K562 (cell line): ENCODE data around the gene DIPK1B. TPM values are rescaled to one million over a fixed set of nuclear protein-coding genes. Genes with fewer than 3 reads are reported as not detected.

Experiments
- ATAC-seq: fragments of 200-7000 bp; cut with Tn5 transposase; 3 replicates; pipeline ENCODE4 v1.9.1; 2020; ENCODE audit warnings: moderate library complexity
- BruUV-seq: library from RNA; stranded (reverse); fragments of 400-500 nt; replicated peaks from 2 replicates; lab custom pipeline; 2021; lab: Mats Ljungman, UMichigan
- CTCF ChIA-PET: fragments of 300-600 bp; formaldehyde crosslinking; extraction: SDS; loops from one replicate; lab custom pipeline; 2021; ENCODE audit warnings: low intra/inter-chr PET ratio; lab: Yijun Ruan, JAX
- POLR2A ChIA-PET: fragments of 300-600, 350-650 bp; sonication (Branson Sonifier 250); formaldehyde crosslinking; extraction: SDS; loops from one replicate; lab custom pipeline; 2021; ENCODE audit warnings: antibody characterized with exemption, inconsistent platforms; lab: Yijun Ruan, JAX
- DNase-seq, 4 experiments: peaks; one replicate each; pipeline versions ENCODE4 v3.0.0 to v3.0.0-alpha.2; 2011 to 2018; ENCODE audit warnings: low spot score in 3 of 4, mixed read lengths in 3 of 4; ENCODE audit errors: extremely low read depth in 1 of 4
- FAIRE-seq: peaks from 2 replicates; lab custom pipeline; 2011; peaks lifted over from hg19 to GRCh38; lab: Jason Lieb, UNC
- H2AFZ ChIP-seq: 2 replicates; pipeline ENCODE4 v1.6.0; 2011; ENCODE audit warnings: low read depth, low read length, control low read depth, inconsistent platforms
- H3K27ac ChIP-seq: fragments of 200-600 bp; 3 replicates; pipeline ENCODE4 v1.8.0; 2011; ENCODE audit warnings: low read depth, mild to moderate bottlenecking, control low read depth, inconsistent platforms, low read length, moderate library complexity, mixed read lengths; ENCODE audit errors: extremely low read depth
- H3K27me3 ChIP-seq, 2 experiments: fragments of 300-600 bp in 1 of 2; 2 replicates in 1 of 2; 3 replicates in 1 of 2; pipeline versions ENCODE4 v1.6.0 to v1.8.0; 2011; ENCODE audit warnings: inconsistent platforms in 2 of 2, low read length in 2 of 2, mild to moderate bottlenecking in 1 of 2, mixed read lengths in 1 of 2, moderate library complexity in 1 of 2; ENCODE audit not compliant: control insufficient read depth in 2 of 2, insufficient read depth in 2 of 2
- H3K36me3 ChIP-seq: fragments of 300-600 bp; 3 replicates; pipeline ENCODE4 v1.8.0; 2011; ENCODE audit warnings: mild to moderate bottlenecking, low read length, inconsistent platforms; ENCODE audit not compliant: control insufficient read depth, insufficient read depth
- H3K4me1 ChIP-seq, 2 experiments: fragments of 200-600 bp in 1 of 2; replicated peaks in 1 of 2; 2 replicates in 1 of 2; 3 replicates in 1 of 2; pipeline versions ENCODE4 v1.5.1 to v1.8.0; 2011; ENCODE audit warnings: inconsistent platforms in 2 of 2, low read length in 2 of 2, mild to moderate bottlenecking in 1 of 2, mixed read lengths in 1 of 2, moderate library complexity in 1 of 2; ENCODE audit not compliant: control insufficient read depth in 2 of 2, insufficient read depth in 2 of 2
- H3K4me2 ChIP-seq: 2 replicates; pipeline ENCODE4 v1.6.1; 2011; ENCODE audit warnings: low read length, control low read depth, inconsistent platforms, mixed read lengths; ENCODE audit not compliant: insufficient read depth
- H3K4me3 ChIP-seq: fragments of 200-600 bp; sonication (generic), shearing (Covaris generic); 2 replicates; pipeline ENCODE4 v1.5.1; 2016; ENCODE audit warnings: control low read depth, inconsistent platforms
- H3K79me2 ChIP-seq: fragments of 200-600 bp; 3 replicates; pipeline ENCODE4 v1.8.0; 2011; ENCODE audit warnings: low read length, inconsistent platforms; ENCODE audit not compliant: control insufficient read depth, insufficient read depth
- H3K9ac ChIP-seq, 2 experiments: 2 replicates each; pipeline versions ENCODE4 v1.6.0 to v1.6.1; 2011; ENCODE audit warnings: low read depth in 2 of 2, low read length in 2 of 2, control low read depth in 1 of 2, inconsistent platforms in 1 of 2, mild to moderate bottlenecking in 1 of 2, mixed read lengths in 1 of 2; ENCODE audit not compliant: insufficient read depth in 1 of 2
- H3K9me1 ChIP-seq: one replicate; pipeline ENCODE4 v1.6.0; 2011; ENCODE audit warnings: inconsistent platforms, mild to moderate bottlenecking, low read length, moderate library complexity; ENCODE audit not compliant: control insufficient read depth, insufficient read depth
- H3K9me3 ChIP-seq: replicated peaks from 2 replicates; pipeline ENCODE4 v1.5.1; 2011; ENCODE audit warnings: low read depth, low read length, inconsistent platforms; ENCODE audit not compliant: control insufficient read depth, insufficient read depth
- H4K20me1 ChIP-seq: replicated peaks from 2 replicates; pipeline ENCODE4 v1.6.1; 2011; ENCODE audit warnings: low read length, inconsistent platforms, mixed read lengths; ENCODE audit not compliant: control insufficient read depth, insufficient read depth
- ATF4 ChIP-seq: fragments of 450-650 bp; formaldehyde crosslinking; IDR thresholded peaks from 2 replicates; pipeline ENCODE4 v1.4.0; 2022; ENCODE audit warnings: mild to moderate bottlenecking, moderate library complexity
- CBFA2T2 ChIP-seq: fragments of 450-650 bp; conservative IDR thresholded peaks from 2 replicates; pipeline ENCODE4 v1.6.1; 2017; ENCODE audit warnings: mild to moderate bottlenecking
- CBX1 ChIP-seq: sonication (generic); IDR thresholded peaks from 2 replicates; pipeline ENCODE4 v1.6.1; 2016; ENCODE audit warnings: antibody characterized with exemption, low read depth, mild to moderate bottlenecking
- CBX8 ChIP-seq: fragments of 200-600 bp; sonication (generic); IDR thresholded peaks from 2 replicates; pipeline ENCODE4 v1.6.1; 2012; ENCODE audit warnings: borderline replicate concordance, mixed run types, low read depth, mild to moderate bottlenecking, moderate library complexity, mixed read lengths, low read length, control low read depth, inconsistent platforms; ENCODE audit not compliant: poor library complexity, severe bottlenecking; ENCODE audit errors: extremely low read depth
- ELF2 ChIP-seq: fragments of 250-450 bp; sonication (Bioruptor Pico); IDR thresholded peaks from 2 replicates; pipeline ENCODE4 v1.5.0; 2021; ENCODE audit warnings: mild to moderate bottlenecking
- FIP1L1 ChIP-seq: fragments of 200-400 bp; formaldehyde crosslinking; IDR thresholded peaks from 2 replicates; pipeline ENCODE4 v1.6.1; 2018; ENCODE audit warnings: mild to moderate bottlenecking, low read depth, low read length; ENCODE audit not compliant: poor library complexity, severe bottlenecking
- FUS ChIP-seq: fragments of 200-400 bp; formaldehyde crosslinking; optimal IDR thresholded peaks from 2 replicates; pipeline ENCODE3; 2017; ENCODE audit warnings: low read depth, low read length
- PML ChIP-seq: IDR thresholded peaks from 2 replicates; pipeline ENCODE4 v1.6.1; 2012; ENCODE audit warnings: low read length, inconsistent platforms
- RBM22 ChIP-seq: fragments of 200-400 bp; formaldehyde crosslinking; IDR thresholded peaks from 2 replicates; pipeline ENCODE4 v1.6.1; 2018; ENCODE audit warnings: low read length, low read depth; ENCODE audit not compliant: poor library complexity, severe bottlenecking
- SIX5 ChIP-seq, 2 experiments: IDR thresholded peaks; 2 replicates each; pipeline ENCODE4 v1.6.1; 2011; ENCODE audit warnings: low read length in 2 of 2, borderline replicate concordance in 1 of 2, low read depth in 1 of 2, mild to moderate bottlenecking in 1 of 2, moderate library complexity in 1 of 2; ENCODE audit not compliant: insufficient read depth in 1 of 2
- TAF15 ChIP-seq: fragments of 200-400 bp; formaldehyde crosslinking; IDR thresholded peaks from 2 replicates; pipeline ENCODE4 v1.6.1; 2017; ENCODE audit warnings: mild to moderate bottlenecking, low read depth, low read length, moderate library complexity
- TEAD1 ChIP-seq, 2 experiments: fragments of 450-650 bp in 1 of 2; sonication (generic) in 1 of 2; formaldehyde crosslinking; IDR thresholded peaks; 2 replicates each; pipeline versions ENCODE4 v1.4.0 to v1.8.0; 2020 to 2022; ENCODE audit warnings: mild to moderate bottlenecking in 2 of 2, missing genetic modification reagents in 1 of 2
- THRB ChIP-seq: fragments of 450-650 bp; formaldehyde crosslinking; conservative IDR thresholded peaks from 2 replicates; pipeline ENCODE4 v1.4.0; 2022; ENCODE audit warnings: mild to moderate bottlenecking, missing genetic modification characterization
- ZBTB26 ChIP-seq: fragments of 450-650 bp; formaldehyde crosslinking; IDR thresholded peaks from 2 replicates; pipeline ENCODE4 v1.4.0; 2022; ENCODE audit warnings: missing genetic modification characterization
- ZNF764 ChIP-seq: fragments of 250-450 bp; sonication (Bioruptor Pico); IDR thresholded peaks from 2 replicates; pipeline ENCODE4 v1.4.0; 2020; ENCODE audit warnings: low read depth, mild to moderate bottlenecking, moderate library complexity
- ZNF780A ChIP-seq: fragments of 250-450 bp; sonication (Bioruptor Pico); IDR thresholded peaks from 2 replicates; pipeline ENCODE4 v1.5.0; 2021; ENCODE audit warnings: mild to moderate bottlenecking
- WGBS: fragments of 100-300 bp; shearing (Covaris generic); methylation state at CpG from one replicate; pipeline ENCODE4 v1.1.6; 2016; ENCODE audit warnings: low coverage, mixed read lengths; ENCODE audit not compliant: insufficient coverage; ENCODE audit errors: missing lambda C conversion rate; 5-methylcytosine and 5-hydroxymethylcytosine counted together
- in situ Hi-C: fragments of 300-500 bp; cut with MboI; formaldehyde crosslinking; loops from 4 replicates; pipeline ENCODE4 v1.15.0; 2018; ENCODE audit warnings: inconsistent platforms, mixed read lengths
- intact Hi-C: fragments of 100-400 bp; cut with micrococcal nuclease; formaldehyde crosslinking; loops from 2 replicates; pipeline ENCODE4 v1.14.2; 2022
- polyA plus RNA-seq, 8 experiments: library from polyadenylated mRNA; depleted of rRNA in 4 of 8; stranded (reverse) in 5 of 8; unstranded in 3 of 8; fragments of >200 nt; fragmentation: Nextera tagmentation in 2 of 8; fragmentation: Illumina TruSeq in 1 of 8; extraction: Ambion mirVana in 2 of 8; extraction: Trizol in 1 of 8; gene quantifications; 2 replicates each; pipeline versions ENCODE4 v1.2.1 to v1.2.3, GENCODE V29; 2011 to 2014; ENCODE audit warnings: inconsistent platforms in 1 of 8, missing spikeins in 1 of 8
- total RNA-seq, 7 experiments: library from RNA; depleted of rRNA in 6 of 7; stranded (reverse); fragments of >200 nt in 6 of 7; fragmentation: Illumina TruSeq in 2 of 7; extraction: Trizol in 2 of 7; gene quantifications; 2 replicates each; pipeline versions ENCODE4 v1.2.1 to v1.2.3, GENCODE V29; 2011 to 2021; ENCODE audit warnings: low replicate concordance in 1 of 7

The DIPK1B gene
- total and polyA plus RNA-seq, 9 of the 15 experiments (the other 6 are each of a cell fraction or from before 2014, with no cell fraction given) = 0.08 to 22.3 (median 5.9) TPM

- TSS peak; percentile 69 for BruUV-seq
- CTCF ChIA-PET = no interaction called here
- in situ Hi-C loops = no loop called here
- peaks cover 2% of the 10 kb centered on the region for H3K9me1 ChIP-seq
- POLR2A ChIA-PET = interaction anchor here (0.6 to 2.1 kb wide), 12 partner anchors 8 to 802 kb away, joined by 3 to 11 read pairs (median 3); partner anchors contain the start of gene AGPAT2
- H3K79me2 ChIP-seq = peaks cover 10% of the 10 kb centered on the region
- 58% methylated on average over 33 of the region's 35 CpGs for WGBS
- no peaks in the 10 kb centered on the region for H3K27me3 ChIP-seq
- no peak overlapping the region for H3K4me3 ChIP-seq
- H3K9me3 ChIP-seq = no peaks in the 10 kb centered on the region
- peak in 3 of 4 experiments; percentile 36 to 75 (median 65) for DNase-seq
- ATAC-seq = peak; percentile 49
- H3K9ac ChIP-seq = peak overlapping the region in 1 of 2 experiments; percentile 76; a peak in 2 of 4 replicates
- peak; percentile 66 for FAIRE-seq
- peak overlapping the region; percentile 27; the same call in 1 of the 3 replicates for H3K27ac ChIP-seq
- H2AFZ ChIP-seq = no peak overlapping the region
- no peak overlapping the region for H3K4me2 ChIP-seq
- intact Hi-C loops = no loop called here
- peaks cover 8 to 100% of the 10 kb centered on the region in 2 experiments; a peak in 3 of 5 replicates for H3K4me1 ChIP-seq
- H4K20me1 ChIP-seq = peaks cover 44% of the 10 kb centered on the region
- peaks cover 74% of the 10 kb centered on the region; the same call in 2 of the 3 replicates for H3K36me3 ChIP-seq
- TF ChIP-seq CBFA2T2 = peak; percentile 14; the same call in 1 of the 2 replicates
- TF ChIP-seq FUS = peak; percentile 95
- TF ChIP-seq ATF4 (CRISPR knock-in tag) = peak; percentile 53
- TF ChIP-seq PML = no peak; the same call in 1 of the 2 replicates
- TF ChIP-seq TAF15 = peak; percentile 50; the same call in 1 of the 2 replicates
- TF ChIP-seq FIP1L1 = peak; percentile 98
- peak; percentile 13; the same call in 1 of the 2 replicates for TF ChIP-seq CBX1
- TF ChIP-seq TEAD1 (CRISPR knock-in tag; IDR thresholded peaks at IDR 0.05) = peak; percentile 19 to 28; a peak in 1 of 4 replicates
- TF ChIP-seq ZNF764 (CRISPR knock-in tag) = peak; percentile 42; the same call in 1 of the 2 replicates
- TF ChIP-seq THRB (CRISPR knock-in tag) = peak; percentile 87
- TF ChIP-seq ZNF780A = no peak; the same call in 1 of the 2 replicates
- peak; percentile 34; the same call in 1 of the 2 replicates for TF ChIP-seq ZBTB26 (CRISPR knock-in tag)
- peak; percentile 92 for TF ChIP-seq RBM22
- no peak for TF ChIP-seq ELF2
- TF ChIP-seq CBX8 = no peak
- no peak for TF ChIP-seq SIX5 (IDR thresholded peaks at IDR 0.05; ENCODE audit: borderline replicate concordance in 1 of 2, insufficient read depth in 1 of 2, low read depth in 1 of 2, low read length in 2 of 2)
These were observed 39.0 kb upstream of the DIPK1B start for GRCh38 chr9:136673088-136673974.
